Activated T-cell treated with anti-CD3 and anti-CD28 coated beads, Interleukin-2, amount 50 U/mL, for 24 hours (primary cell): ENCODE measurements around the gene TMEM61.

Experiments used
- DNase-seq: peaks from one replicate; pipeline ENCODE4 v3.0.0-alpha.2; 2020
- H3K27ac Mint-ChIP-seq: 2 replicates; pipeline ENCODE4 v1.8.0; 2020; ENCODE audit warnings: mild to moderate bottlenecking, mixed read lengths
- H3K27me3 Mint-ChIP-seq: 2 replicates; pipeline ENCODE4 v1.8.0; 2020; ENCODE audit warnings: mixed read lengths
- H3K36me3 Mint-ChIP-seq: 2 replicates; pipeline ENCODE4 v1.8.0; 2020; ENCODE audit warnings: low read depth, mixed read lengths
- H3K4me1 Mint-ChIP-seq: 2 replicates; pipeline ENCODE4 v1.8.0; 2020; ENCODE audit warnings: low read depth, mixed read lengths
- H3K4me3 Mint-ChIP-seq: 2 replicates; pipeline ENCODE4 v1.8.0; 2020; ENCODE audit warnings: mild to moderate bottlenecking, moderate library complexity, mixed read lengths
- H3K9me3 Mint-ChIP-seq: 2 replicates; pipeline ENCODE4 v1.8.0; 2020; ENCODE audit warnings: mixed read lengths

TMEM61 gene

DNA sequence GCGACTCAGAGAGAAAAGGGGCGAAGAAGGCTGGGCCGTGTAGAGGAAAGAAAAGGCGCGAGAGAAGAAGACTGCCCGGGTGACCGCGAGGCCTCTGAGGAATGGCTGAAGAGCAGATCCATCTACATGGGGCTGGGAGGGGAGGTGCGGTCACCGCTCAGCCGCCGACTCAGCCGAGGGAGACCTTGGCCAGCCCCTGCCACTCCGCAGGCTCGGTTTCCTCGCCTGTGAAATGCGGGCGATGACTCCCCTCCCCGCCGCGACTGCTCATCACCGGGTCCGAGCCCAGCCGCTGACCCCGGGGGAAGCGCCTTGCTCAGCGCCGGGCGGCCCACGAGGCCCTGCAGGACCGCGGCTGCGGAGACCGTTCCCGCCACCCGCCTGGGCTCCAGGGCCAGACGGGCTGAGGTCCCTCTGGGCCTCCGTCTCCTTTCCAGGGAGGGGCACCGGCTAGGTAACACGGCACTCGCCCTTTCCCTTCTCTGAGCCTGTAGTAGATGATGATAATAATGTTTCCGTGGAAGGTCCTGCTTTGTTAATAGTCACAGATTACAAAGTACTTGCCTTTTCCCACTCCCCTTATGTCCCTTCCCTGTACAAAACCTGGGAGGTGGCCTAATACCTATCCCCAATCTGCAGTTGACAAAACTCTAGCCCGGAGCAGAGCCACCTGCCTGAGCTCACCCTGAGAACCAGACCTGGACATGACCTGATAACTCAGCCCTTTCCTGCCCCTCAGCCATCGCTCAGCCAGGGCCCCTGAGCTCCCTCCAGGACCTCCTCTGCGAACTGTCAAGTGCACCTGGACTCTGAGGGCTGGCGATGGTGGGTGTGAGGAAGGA is 16.7 kb downstream of the TMEM61 start:
- H3K27ac Mint-ChIP-seq, result no peak overlapping the region
- H3K4me3 Mint-ChIP-seq, result peak overlapping the region; percentile 34
- H3K27me3 Mint-ChIP-seq, result peaks cover 48% of the 10 kb centered on the region
- H3K9me3 Mint-ChIP-seq, result no peaks in the 10 kb centered on the region
- H3K4me1 Mint-ChIP-seq, result peaks cover 23% of the 10 kb centered on the region
- peak; percentile 39 for DNase-seq
- H3K36me3 Mint-ChIP-seq, result no peaks in the 10 kb centered on the region

GRCh38 chr1:54997711-54997986 is 17.2 kb downstream of the TMEM61 start:
- peaks cover 23% of the 10 kb centered on the region for H3K4me1 Mint-ChIP-seq
- H3K36me3 Mint-ChIP-seq, result no peaks in the 10 kb centered on the region
- H3K27ac Mint-ChIP-seq, result no peak overlapping the region
- peaks cover 48% of the 10 kb centered on the region for H3K27me3 Mint-ChIP-seq
- no peaks in the 10 kb centered on the region for H3K9me3 Mint-ChIP-seq
- no peak overlapping the region for H3K4me3 Mint-ChIP-seq
- DNase-seq, result no peak

- no peak for DNase-seq
- no peak overlapping the region for H3K27ac Mint-ChIP-seq
- no peak overlapping the region for H3K4me3 Mint-ChIP-seq
- H3K4me1 Mint-ChIP-seq, result peaks cover 23% of the 10 kb centered on the region
- H3K36me3 Mint-ChIP-seq, result no peaks in the 10 kb centered on the region
- peaks cover 48% of the 10 kb centered on the region for H3K27me3 Mint-ChIP-seq
- no peaks in the 10 kb centered on the region for H3K9me3 Mint-ChIP-seq
These were observed 17.7 kb downstream of the TMEM61 start for GRCh38 chr1:54998100-54998499.

DNA sequence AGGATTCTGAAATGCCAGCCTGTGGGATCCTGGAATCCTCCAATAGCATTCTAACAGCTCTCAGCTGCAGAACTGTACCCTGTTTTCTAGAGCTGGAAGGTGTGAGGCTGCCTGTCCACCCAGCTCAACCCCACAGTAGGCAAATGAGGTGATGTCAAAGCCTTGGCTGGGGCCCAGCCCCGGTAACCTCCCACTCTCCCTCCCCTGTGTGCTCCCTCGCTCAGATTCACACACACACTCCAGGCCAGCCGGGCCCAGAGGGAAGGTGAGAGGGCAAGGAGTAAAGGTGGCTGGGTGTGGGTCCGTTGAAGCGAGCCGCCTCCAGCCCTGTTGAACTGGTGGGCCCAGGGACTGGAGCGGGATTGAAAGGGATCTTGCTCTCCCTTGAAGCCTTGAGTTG is 18.2 kb downstream of the TMEM61 start, which contains the start of gene BSND:
BSND (plus strand) TSS at position 257 of the 400 bp plus-strand sequence. CDS start 254 bp downstream, outside the sequence.
- Mint-ChIP-seq H3K27me3 (peaks cover 48% of the 10 kb centered on the region), H3K27ac (no peak within 1 kb of the TSS), H3K9me3 (no peaks in the 10 kb centered on the region), H3K4me1 (peaks cover 23% of the 10 kb centered on the region), H3K36me3 (no peaks in the 10 kb centered on the region), H3K4me3 (no peak within 1 kb of the TSS)
- no peak for DNase-seq

- peaks cover 19% of the 10 kb centered on the region for H3K4me1 Mint-ChIP-seq
- peaks cover 39% of the 10 kb centered on the region for H3K27me3 Mint-ChIP-seq
- DNase-seq, result no peak
- H3K27ac Mint-ChIP-seq, result no peak overlapping the region
- H3K4me3 Mint-ChIP-seq, result no peak overlapping the region
- no peaks in the 10 kb centered on the region for H3K36me3 Mint-ChIP-seq
- H3K9me3 Mint-ChIP-seq, result no peaks in the 10 kb centered on the region
These were observed 20.0 kb downstream of the TMEM61 start for GRCh38 chr1:55000110-55001085.

DNA sequence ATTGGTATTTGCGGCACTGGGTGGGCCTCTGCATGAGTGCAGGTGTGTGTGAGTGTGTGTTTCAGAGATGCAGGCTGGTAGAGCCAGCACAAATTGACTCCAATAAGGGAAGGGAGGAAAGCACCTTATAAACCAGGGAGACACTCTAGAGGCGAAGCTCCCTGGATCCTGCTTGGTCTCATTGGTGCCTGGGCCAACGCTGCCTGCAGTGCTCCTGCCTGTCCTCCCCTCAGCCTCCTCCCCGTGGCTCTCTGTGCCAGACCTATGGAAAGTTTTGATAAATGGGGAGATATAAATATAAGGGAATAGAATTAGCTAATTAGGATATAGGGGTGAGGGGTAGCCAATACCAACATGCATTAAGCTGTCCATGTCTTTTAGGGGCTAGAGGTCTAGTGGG is 20.9 kb downstream of the TMEM61 start:
- no peak overlapping the region for H3K4me3 Mint-ChIP-seq
- no peaks in the 10 kb centered on the region for H3K9me3 Mint-ChIP-seq

DNA sequence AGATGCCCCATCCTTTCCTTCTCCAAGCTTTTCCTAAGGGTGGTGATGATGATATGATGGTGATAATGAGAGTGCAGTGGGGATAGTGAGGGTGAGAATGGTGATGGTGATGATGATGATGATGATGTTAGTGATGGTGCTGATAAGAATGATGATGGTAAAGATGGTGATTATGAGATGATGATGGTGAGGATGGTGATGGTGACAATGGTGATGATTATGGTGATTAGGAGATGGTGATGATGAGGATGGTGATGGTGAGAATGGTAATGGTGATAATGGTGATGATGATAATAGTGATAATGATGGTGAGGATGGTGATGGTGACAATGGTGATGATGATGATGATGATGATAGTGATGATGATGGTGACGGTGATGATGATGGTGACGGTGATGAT is 22.3 kb downstream of the TMEM61 start:
- H3K4me3 Mint-ChIP-seq, result no peak overlapping the region
- no peaks in the 10 kb centered on the region for H3K9me3 Mint-ChIP-seq
- H3K27me3 Mint-ChIP-seq, result peaks cover 18% of the 10 kb centered on the region
- no peaks in the 10 kb centered on the region for H3K4me1 Mint-ChIP-seq
- H3K36me3 Mint-ChIP-seq, result no peaks in the 10 kb centered on the region
- DNase-seq, result no peak
- H3K27ac Mint-ChIP-seq, result no peak overlapping the region

More for the DNA sequence above, 20.9 kb downstream of the TMEM61 start:
- Mint-ChIP-seq H3K4me1 (peaks cover 10% of the 10 kb centered on the region), H3K27me3 (peaks cover 30% of the 10 kb centered on the region), H3K27ac (no peak overlapping the region), H3K36me3 (no peaks in the 10 kb centered on the region)
- DNase-seq, result no peak

GRCh38 chr1:55005351-55006140 is 25.1 kb downstream of the TMEM61 start:
- no peaks in the 10 kb centered on the region for H3K27me3 Mint-ChIP-seq
- DNase-seq, result no peak
- no peaks in the 10 kb centered on the region for H3K9me3 Mint-ChIP-seq
- H3K36me3 Mint-ChIP-seq, result no peaks in the 10 kb centered on the region
- no peaks in the 10 kb centered on the region for H3K4me1 Mint-ChIP-seq
- H3K4me3 Mint-ChIP-seq, result no peak overlapping the region
- H3K27ac Mint-ChIP-seq, result no peak overlapping the region

DNA sequence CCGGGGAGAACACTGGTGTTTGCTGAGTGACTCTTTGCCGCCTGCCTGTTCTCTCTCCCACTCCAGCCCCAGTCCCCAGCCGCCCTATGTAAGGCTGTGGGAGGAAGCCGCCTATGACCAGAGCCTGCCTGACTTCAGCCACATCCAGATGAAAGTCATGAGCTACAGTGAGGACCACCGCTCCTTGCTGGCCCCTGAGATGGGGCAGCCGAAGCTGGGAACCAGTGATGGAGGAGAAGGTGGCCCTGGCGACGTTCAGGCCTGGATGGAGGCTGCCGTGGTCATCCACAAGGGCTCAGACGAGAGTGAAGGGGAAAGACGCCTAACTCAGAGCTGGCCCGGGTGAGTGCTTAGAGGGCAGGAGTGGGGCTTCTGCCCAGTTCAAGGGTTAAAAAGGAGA is 26.5 kb downstream of the TMEM61 start:
- H3K4me1 Mint-ChIP-seq, result no peaks in the 10 kb centered on the region
- no peak overlapping the region for H3K4me3 Mint-ChIP-seq
- no peak overlapping the region for H3K27ac Mint-ChIP-seq
- no peak for DNase-seq
- no peaks in the 10 kb centered on the region for H3K27me3 Mint-ChIP-seq
- H3K36me3 Mint-ChIP-seq, result no peaks in the 10 kb centered on the region
- no peaks in the 10 kb centered on the region for H3K9me3 Mint-ChIP-seq

DNA sequence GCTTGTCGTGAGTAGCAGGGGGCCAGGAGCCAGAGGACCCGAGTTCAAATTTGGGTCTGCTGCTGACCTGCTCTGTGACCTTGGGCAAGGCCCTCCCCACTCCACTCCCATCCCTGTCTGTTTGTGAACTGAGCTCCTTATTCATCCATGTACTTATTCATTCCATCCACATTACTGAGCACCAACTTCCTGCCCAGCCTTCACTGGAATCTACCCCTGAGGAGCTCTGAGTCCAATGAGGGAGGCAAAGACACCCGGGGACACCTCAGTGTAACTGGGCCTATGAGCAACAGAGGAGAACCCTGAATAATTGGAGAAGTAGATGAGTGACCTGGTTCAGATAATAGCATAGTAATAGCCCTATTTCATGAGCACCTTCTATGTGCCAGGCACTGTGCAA is 27.2 kb downstream of the TMEM61 start:
- H3K27ac Mint-ChIP-seq, result no peak overlapping the region
- H3K27me3 Mint-ChIP-seq, result no peaks in the 10 kb centered on the region
- H3K36me3 Mint-ChIP-seq, result no peaks in the 10 kb centered on the region
- no peaks in the 10 kb centered on the region for H3K4me1 Mint-ChIP-seq
- no peak for DNase-seq
- no peaks in the 10 kb centered on the region for H3K9me3 Mint-ChIP-seq
- H3K4me3 Mint-ChIP-seq, result no peak overlapping the region

GRCh38 chr1:55010194-55010886 is 29.9 kb downstream of the TMEM61 start:
- Mint-ChIP-seq H3K27ac (no peak overlapping the region), H3K9me3 (no peaks in the 10 kb centered on the region), H3K36me3 (no peaks in the 10 kb centered on the region), H3K4me1 (no peaks in the 10 kb centered on the region), H3K4me3 (no peak overlapping the region), H3K27me3 (peaks cover 5% of the 10 kb centered on the region)
- no peak for DNase-seq

DNA sequence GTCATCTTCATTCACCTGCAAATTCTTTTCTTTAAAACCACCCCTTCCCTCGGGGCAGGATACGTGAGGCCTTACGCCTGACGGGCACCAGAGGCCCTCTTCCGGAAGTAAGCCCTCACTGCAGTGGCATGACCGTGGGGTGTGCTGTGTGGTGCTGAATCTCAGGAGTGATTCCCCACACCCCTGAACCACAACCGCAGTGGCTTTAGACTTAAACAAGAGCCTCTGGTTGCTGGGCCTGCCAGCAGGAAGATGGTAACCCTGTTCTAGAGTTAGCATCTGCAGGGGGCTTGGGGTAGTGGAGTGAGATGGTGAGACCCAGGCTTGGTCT is 30.4 kb downstream of the TMEM61 start:
- Mint-ChIP-seq H3K27ac (no peak overlapping the region), H3K27me3 (peaks cover 5% of the 10 kb centered on the region), H3K36me3 (no peaks in the 10 kb centered on the region), H3K4me3 (no peak overlapping the region), H3K9me3 (no peaks in the 10 kb centered on the region), H3K4me1 (no peaks in the 10 kb centered on the region)
- no peak for DNase-seq

DNA sequence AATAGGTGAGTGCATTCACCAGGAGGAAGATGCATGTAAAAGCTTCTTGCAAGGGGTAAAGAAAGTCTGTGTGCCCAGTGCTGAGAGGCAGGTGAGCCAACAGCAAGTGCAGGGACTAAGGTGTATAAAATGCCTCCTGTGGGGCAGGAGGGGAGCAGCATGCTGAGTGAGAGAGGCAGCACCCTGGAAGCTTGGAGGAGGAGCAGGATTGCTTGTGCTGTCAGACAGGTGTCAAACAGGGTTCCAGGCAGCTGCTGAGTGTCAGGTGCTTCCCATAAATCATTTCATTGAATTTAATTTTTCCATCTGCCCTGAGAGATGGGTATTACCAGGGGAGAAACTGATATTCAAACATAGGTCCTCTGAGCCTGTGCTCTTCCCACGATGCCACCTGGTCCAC is 32.2 kb downstream of the TMEM61 start:
- H3K9me3 Mint-ChIP-seq, result no peaks in the 10 kb centered on the region
- H3K4me3 Mint-ChIP-seq, result no peak overlapping the region

GRCh38 chr1:55015123-55015522 is 34.7 kb downstream of the TMEM61 start:
- no peaks in the 10 kb centered on the region for H3K9me3 Mint-ChIP-seq
- no peak overlapping the region for H3K27ac Mint-ChIP-seq
- no peaks in the 10 kb centered on the region for H3K36me3 Mint-ChIP-seq
- no peaks in the 10 kb centered on the region for H3K4me1 Mint-ChIP-seq
- H3K27me3 Mint-ChIP-seq, result peaks cover 8% of the 10 kb centered on the region
- DNase-seq, result no peak
- H3K4me3 Mint-ChIP-seq, result no peak overlapping the region

More for the DNA sequence above, 32.2 kb downstream of the TMEM61 start:
- Mint-ChIP-seq H3K27me3 (peaks cover 5% of the 10 kb centered on the region), H3K27ac (no peak overlapping the region), H3K36me3 (no peaks in the 10 kb centered on the region), H3K4me1 (no peaks in the 10 kb centered on the region)
- no peak for DNase-seq
